Loucy (cell line): ENCODE data around the gene MAB21L4.

Source experiments
- H2AFZ ChIP-seq: fragments of 200-600 bp; sonication (generic); 2 replicates; pipeline ENCODE4 v1.6.0; 2016; ENCODE audit warnings: antibody characterized with exemption, mild to moderate bottlenecking, low read length, moderate library complexity
- H3F3A ChIP-seq: fragments of 200-600 bp; 2 replicates; pipeline ENCODE4 v1.6.0; 2016; ENCODE audit warnings: antibody characterized with exemption, low read depth, mild to moderate bottlenecking
- H3K27me3 ChIP-seq: fragments of 200-600 bp; sonication (generic); 2 replicates; pipeline ENCODE4 v1.6.1; 2014; ENCODE audit warnings: low read length, mild to moderate bottlenecking; ENCODE audit not compliant: insufficient read depth, poor library complexity, severe bottlenecking
- H3K36me3 ChIP-seq: fragments of 200-600 bp; sonication (generic); 2 replicates; pipeline ENCODE4 v1.6.1; 2016; ENCODE audit warnings: low read length; ENCODE audit not compliant: insufficient read depth
- H3K4me1 ChIP-seq: fragments of 200-600 bp; sonication (generic); 2 replicates; pipeline ENCODE4 v1.5.1; 2014; ENCODE audit warnings: low read length, mild to moderate bottlenecking; ENCODE audit not compliant: insufficient read depth, poor library complexity, severe bottlenecking
- H3K4me2 ChIP-seq: fragments of 200-600 bp; sonication (generic); 2 replicates; pipeline ENCODE4 v1.6.0; 2014; ENCODE audit warnings: antibody characterized with exemption, low read length, low read depth, mild to moderate bottlenecking; ENCODE audit not compliant: poor library complexity, severe bottlenecking
- H3K4me3 ChIP-seq: fragments of 200-600 bp; sonication (generic); 2 replicates; pipeline ENCODE4 v1.5.1; 2014; ENCODE audit warnings: low read length, mild to moderate bottlenecking, mixed read lengths; ENCODE audit not compliant: poor library complexity, severe bottlenecking
- H3K79me2 ChIP-seq: fragments of 200-600 bp; sonication (generic); 2 replicates; pipeline ENCODE4 v1.6.1; 2014; ENCODE audit warnings: low read length; ENCODE audit not compliant: insufficient read depth
- H3K9ac ChIP-seq: fragments of 200-600 bp; sonication (generic); 2 replicates; pipeline ENCODE4 v1.6.0; 2014; ENCODE audit warnings: mild to moderate bottlenecking, low read depth, low read length, moderate library complexity; ENCODE audit not compliant: poor library complexity, severe bottlenecking
- H3K9me2 ChIP-seq: fragments of 200-600 bp; sonication (generic); replicated peaks from 2 replicates; pipeline ENCODE4 v1.6.1; 2016; ENCODE audit warnings: low read depth, low read length, mixed read lengths
- H3K9me3 ChIP-seq: fragments of 200-600 bp; sonication (generic); 2 replicates; pipeline ENCODE4 v1.6.1; 2014; ENCODE audit warnings: mild to moderate bottlenecking, antibody characterized with exemption, low read length, low read depth; ENCODE audit not compliant: insufficient read depth
- H4K20me1 ChIP-seq: fragments of 200-600 bp; sonication (generic); 2 replicates; pipeline ENCODE4 v1.6.0; 2014; ENCODE audit warnings: antibody characterized with exemption, low read length, mild to moderate bottlenecking; ENCODE audit not compliant: insufficient read depth, poor library complexity, severe bottlenecking
- EZH2phosphoT487 ChIP-seq: fragments of 200-600 bp; IDR thresholded peaks from 2 replicates; pipeline ENCODE4 v1.6.1; 2018; ENCODE audit warnings: antibody characterized with exemption, mild to moderate bottlenecking, moderate library complexity, borderline replicate concordance
- TF ChIP-seq, protein P1 (sequence below): fragments of 200-600 bp; sonication (generic); conservative IDR thresholded peaks from 2 replicates; pipeline ENCODE4 v1.5.1; 2014; ENCODE audit warnings: mild to moderate bottlenecking, antibody characterized with exemption, low read length

The MAB21L4 gene

DNA sequence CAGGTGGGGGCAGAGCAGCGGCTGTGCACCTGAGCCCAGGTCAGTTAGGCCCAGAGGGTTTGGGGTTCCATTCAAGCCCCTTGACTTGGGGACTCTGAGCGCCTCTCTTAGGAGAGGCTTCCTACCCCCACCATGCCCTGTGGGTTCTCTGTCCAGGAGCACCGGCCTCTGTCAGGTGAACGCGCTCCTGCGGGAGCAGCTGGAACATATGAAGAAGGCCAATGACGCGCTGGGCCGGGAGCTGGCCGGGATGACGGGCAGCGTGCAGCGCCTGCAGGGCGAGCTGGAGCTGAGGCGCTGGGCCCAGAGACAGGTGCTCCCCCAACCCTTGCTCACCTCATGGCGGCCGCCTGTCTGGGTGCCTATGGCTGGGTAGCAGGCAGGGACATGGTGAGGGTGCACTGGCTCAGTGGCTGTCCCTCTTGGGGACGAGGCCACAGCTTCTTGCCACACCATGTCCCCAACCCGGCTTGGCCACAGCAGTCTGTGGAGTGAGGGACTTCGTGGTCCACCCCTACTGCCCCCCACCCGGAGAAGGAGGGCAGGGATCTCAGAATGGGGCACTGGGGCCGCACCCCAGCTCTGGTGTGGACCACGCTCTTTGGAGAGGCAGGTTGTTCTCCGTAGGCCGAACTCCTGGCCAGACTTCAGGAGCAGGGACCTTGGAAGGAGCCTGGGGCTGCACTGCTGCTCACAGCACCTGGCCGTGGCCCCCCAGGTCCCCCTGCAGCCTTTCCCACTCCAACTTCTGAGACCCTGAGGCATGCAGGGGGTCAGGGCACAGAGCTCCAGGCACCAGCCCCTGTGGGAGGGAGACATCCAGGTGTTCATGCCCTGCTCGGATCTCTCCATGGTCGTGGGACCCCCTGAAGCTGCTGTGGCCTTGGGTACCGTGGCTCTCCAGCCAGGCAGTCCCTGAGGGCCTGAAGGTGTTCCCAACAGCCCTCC is 29.9 kb upstream of the MAB21L4 start:
- no peaks in the 10 kb centered on the region for H3K9me2 ChIP-seq
- H2AFZ ChIP-seq, result no peak overlapping the region
- no peaks in the 10 kb centered on the region for H3K36me3 ChIP-seq
- no peaks in the 10 kb centered on the region for H4K20me1 ChIP-seq
- H3K79me2 ChIP-seq, result no peaks in the 10 kb centered on the region
- H3K4me1 ChIP-seq, result no peaks in the 10 kb centered on the region
- no peak overlapping the region for H3K4me2 ChIP-seq
- H3K27me3 ChIP-seq, result no peaks in the 10 kb centered on the region
- no peak overlapping the region for H3K4me3 ChIP-seq
- H3K9ac ChIP-seq, result no peak overlapping the region
- no peaks in the 10 kb centered on the region for H3K9me3 ChIP-seq
- no peak for TF ChIP-seq EZH2phosphoT487
- TF ChIP-seq, protein P1, sequence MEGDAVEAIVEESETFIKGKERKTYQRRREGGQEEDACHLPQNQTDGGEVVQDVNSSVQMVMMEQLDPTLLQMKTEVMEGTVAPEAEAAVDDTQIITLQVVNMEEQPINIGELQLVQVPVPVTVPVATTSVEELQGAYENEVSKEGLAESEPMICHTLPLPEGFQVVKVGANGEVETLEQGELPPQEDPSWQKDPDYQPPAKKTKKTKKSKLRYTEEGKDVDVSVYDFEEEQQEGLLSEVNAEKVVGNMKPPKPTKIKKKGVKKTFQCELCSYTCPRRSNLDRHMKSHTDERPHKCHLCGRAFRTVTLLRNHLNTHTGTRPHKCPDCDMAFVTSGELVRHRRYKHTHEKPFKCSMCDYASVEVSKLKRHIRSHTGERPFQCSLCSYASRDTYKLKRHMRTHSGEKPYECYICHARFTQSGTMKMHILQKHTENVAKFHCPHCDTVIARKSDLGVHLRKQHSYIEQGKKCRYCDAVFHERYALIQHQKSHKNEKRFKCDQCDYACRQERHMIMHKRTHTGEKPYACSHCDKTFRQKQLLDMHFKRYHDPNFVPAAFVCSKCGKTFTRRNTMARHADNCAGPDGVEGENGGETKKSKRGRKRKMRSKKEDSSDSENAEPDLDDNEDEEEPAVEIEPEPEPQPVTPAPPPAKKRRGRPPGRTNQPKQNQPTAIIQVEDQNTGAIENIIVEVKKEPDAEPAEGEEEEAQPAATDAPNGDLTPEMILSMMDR, result no peak
- no peaks in the 10 kb centered on the region for H3F3A ChIP-seq

DNA sequence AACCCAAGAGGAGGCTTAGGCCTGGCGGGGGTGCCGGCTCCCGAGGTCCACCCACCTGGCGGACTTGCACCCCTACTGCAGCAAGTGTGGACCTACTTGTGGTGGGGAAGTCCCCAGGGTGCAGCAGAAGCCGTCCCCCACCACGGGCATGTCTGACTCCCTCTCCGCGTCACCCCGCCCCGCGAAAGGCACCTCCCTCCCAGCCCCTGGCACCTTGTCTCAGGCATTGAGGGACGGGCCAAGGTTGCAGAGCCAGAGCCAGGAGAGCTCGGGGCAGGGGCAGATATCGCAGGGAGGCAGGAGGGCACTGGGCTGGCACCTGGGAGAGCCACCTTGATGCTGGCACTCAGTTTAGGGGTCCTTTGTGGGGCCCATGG is 29.2 kb upstream of the MAB21L4 start:
- H3F3A ChIP-seq, result no peaks in the 10 kb centered on the region
- H3K9me3 ChIP-seq, result no peaks in the 10 kb centered on the region
- no peak overlapping the region for H3K4me3 ChIP-seq
- no peaks in the 10 kb centered on the region for H3K9me2 ChIP-seq
- TF ChIP-seq, protein P1, result no peak
- no peak for TF ChIP-seq EZH2phosphoT487
- no peak overlapping the region for H3K4me2 ChIP-seq
- no peaks in the 10 kb centered on the region for H3K4me1 ChIP-seq
- H4K20me1 ChIP-seq, result no peaks in the 10 kb centered on the region
- no peak overlapping the region for H3K9ac ChIP-seq
- no peaks in the 10 kb centered on the region for H3K27me3 ChIP-seq
- H3K36me3 ChIP-seq, result no peaks in the 10 kb centered on the region
- H2AFZ ChIP-seq, result no peak overlapping the region
- H3K79me2 ChIP-seq, result no peaks in the 10 kb centered on the region

DNA sequence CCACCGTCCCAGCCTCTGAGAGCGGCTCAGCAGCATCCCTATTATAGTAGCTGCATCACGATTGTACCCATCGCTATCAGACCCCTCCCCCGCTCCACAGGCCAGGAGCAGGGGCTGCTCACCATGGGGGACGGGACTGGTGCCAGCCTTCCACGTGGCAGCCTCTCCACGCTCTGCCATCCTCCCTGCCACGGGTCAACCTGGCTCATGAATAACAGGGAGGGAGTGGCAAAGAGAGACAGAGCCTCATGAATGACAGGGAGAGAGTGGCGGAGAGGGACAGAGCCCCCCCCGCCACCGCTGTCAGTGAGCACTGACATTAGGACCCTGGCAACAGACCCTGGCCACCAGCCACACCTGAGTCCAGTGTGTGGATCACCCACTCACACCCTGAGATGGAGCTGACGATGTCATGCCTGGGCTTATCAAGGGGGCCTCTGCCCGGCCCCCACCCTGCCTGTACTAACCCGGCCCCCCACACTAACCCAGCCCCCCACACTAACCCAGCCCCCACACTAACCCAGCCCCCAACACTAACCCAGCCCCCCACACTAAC is 27.1 kb upstream of the MAB21L4 start:
- H3K4me3 ChIP-seq, result no peak overlapping the region
- H3K9me3 ChIP-seq, result no peaks in the 10 kb centered on the region
- H3K4me2 ChIP-seq, result no peak overlapping the region
- H4K20me1 ChIP-seq, result no peaks in the 10 kb centered on the region
- no peak overlapping the region for H3K9ac ChIP-seq
- no peaks in the 10 kb centered on the region for H3F3A ChIP-seq
- H3K79me2 ChIP-seq, result no peaks in the 10 kb centered on the region
- no peaks in the 10 kb centered on the region for H3K4me1 ChIP-seq
- H2AFZ ChIP-seq, result no peak overlapping the region
- no peaks in the 10 kb centered on the region for H3K9me2 ChIP-seq
- no peaks in the 10 kb centered on the region for H3K27me3 ChIP-seq
- TF ChIP-seq EZH2phosphoT487, result no peak
- TF ChIP-seq, protein P1, result no peak
- H3K36me3 ChIP-seq, result no peaks in the 10 kb centered on the region
